Breast epithelium (tissue), 3 donors: ENCODE data around the gene UCK2.

ENCODE experiments used
- POLR2A ChIP-seq: fragments of 450-650 bp; IDR thresholded peaks from one replicate; pipeline ENCODE4 v1.6.1; 2016; ENCODE audit warnings: antibody characterized with exemption, mild to moderate bottlenecking, moderate library complexity
- POLR2AphosphoS5 ChIP-seq, 3 donors: sonication (generic); formaldehyde crosslinking; IDR thresholded peaks; one replicate each; pipeline ENCODE4 v1.6.1; 2017; ENCODE audit warnings: antibody characterized with exemption in 3 of 3
- TF ChIP-seq, protein P1 (sequence below), 3 donors: fragments of 450-650 bp; IDR thresholded peaks; one replicate each; pipeline ENCODE4 v1.5.1; 2016 to 2017; ENCODE audit warnings: antibody characterized with exemption in 3 of 3, mild to moderate bottlenecking in 3 of 3, moderate library complexity in 3 of 3

DNA sequence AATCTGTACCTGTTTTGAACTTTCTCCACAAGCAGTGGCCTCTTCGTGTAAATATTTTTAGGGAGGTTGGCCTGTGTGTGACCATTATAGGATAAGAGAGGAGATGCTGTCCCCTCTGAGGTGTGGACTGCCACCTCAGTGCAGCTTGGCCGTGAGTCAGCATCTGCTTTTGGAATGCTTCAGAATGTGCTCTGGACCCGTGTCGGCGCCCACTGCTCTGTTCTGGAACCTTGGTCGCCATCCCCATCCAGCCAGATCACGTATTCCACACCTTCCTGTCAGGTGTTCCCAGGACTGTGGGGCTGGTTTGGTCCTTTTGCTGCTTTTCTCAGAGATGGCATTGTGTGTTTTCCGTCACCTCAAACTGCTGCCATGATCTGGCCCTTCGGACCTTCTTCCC lies 5.5 kb downstream of the UCK2 start:
- TF ChIP-seq POLR2A (no peak), POLR2AphosphoS5 (IDR thresholded peaks at IDR 0.05) (no peak)
- TF ChIP-seq, protein P1, sequence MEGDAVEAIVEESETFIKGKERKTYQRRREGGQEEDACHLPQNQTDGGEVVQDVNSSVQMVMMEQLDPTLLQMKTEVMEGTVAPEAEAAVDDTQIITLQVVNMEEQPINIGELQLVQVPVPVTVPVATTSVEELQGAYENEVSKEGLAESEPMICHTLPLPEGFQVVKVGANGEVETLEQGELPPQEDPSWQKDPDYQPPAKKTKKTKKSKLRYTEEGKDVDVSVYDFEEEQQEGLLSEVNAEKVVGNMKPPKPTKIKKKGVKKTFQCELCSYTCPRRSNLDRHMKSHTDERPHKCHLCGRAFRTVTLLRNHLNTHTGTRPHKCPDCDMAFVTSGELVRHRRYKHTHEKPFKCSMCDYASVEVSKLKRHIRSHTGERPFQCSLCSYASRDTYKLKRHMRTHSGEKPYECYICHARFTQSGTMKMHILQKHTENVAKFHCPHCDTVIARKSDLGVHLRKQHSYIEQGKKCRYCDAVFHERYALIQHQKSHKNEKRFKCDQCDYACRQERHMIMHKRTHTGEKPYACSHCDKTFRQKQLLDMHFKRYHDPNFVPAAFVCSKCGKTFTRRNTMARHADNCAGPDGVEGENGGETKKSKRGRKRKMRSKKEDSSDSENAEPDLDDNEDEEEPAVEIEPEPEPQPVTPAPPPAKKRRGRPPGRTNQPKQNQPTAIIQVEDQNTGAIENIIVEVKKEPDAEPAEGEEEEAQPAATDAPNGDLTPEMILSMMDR (IDR thresholded peaks at IDR 0.05) = no peak
